ENCODE data around the gene CD248.
"Not testable (repeated sequence)": the region's sequence is repeated elsewhere in the genome, so short reads cannot be mapped to it uniquely, and the experiment has no call there.

The CD248 gene

DNA sequence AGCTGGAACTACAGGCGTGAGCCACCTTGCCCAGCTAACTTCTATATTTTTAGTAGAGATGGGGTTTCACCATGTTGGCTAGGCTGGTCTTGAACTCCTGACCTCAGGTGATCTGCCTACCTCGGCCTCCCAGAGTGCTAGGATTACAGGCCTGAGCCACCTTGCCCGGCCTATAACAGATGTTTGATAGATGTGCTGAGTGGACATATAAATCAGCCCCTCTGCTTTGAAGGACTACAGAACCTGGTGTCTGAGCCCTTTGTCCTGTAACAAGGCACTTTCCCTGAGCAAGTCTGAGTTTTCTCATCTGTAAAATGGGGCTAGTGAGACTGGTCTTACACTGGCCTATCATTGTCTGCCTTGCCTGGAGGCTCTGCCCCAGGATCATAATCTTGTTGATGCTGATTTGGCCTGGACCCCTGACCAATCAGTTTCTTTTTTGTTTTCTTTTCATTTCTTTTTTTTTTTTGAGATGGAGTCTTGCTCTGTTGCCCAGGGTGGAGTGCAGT is 12.4 kb upstream of the CD248 start:
- FAIRE-seq (no peak), DNase-seq (ENCODE audit: low spot score) (no peak)

DNA sequence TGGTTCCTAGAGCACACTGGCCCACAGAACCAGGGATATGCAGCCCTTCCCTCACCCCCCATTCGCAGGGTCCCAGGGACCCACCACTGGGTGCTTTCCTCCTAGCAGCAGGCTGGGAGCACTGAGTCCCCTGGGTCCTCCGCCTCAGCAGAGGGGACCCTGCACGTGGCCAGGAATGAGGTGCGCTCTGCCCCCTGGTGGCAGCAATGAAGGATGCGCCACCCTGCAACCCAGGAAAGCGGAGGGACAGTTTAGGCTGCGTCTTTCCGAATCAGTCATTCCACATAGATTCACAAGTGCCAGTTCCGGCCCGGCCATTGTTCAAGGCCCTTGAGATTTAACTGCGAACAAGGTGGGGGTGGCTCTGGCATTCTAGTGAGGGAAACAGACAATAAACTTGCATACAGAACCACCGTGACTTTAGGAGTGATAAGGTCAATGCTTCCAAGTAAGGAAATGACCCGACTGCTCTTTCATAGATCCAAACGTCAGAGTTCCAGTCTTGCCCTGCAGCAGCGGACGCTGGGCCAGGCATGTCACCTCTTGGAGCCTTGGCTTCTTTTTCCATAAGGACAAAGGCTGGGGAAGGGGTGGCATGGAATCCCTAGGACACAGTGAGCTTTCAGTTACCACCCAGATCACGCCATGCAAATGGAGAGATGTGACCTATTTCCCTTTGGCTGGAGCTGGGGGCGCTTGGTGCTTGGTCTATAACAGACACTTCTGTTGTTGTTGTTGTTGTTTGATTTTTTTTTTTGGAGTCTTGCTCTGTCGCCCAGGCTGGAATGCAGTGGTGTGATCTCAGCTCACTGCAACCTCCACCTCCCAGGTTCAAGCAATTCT is 11.7 kb upstream of the CD248 start:
- DNase-seq (ENCODE audit: low spot score) = peak; percentile 81
- FAIRE-seq = no peak

DNA sequence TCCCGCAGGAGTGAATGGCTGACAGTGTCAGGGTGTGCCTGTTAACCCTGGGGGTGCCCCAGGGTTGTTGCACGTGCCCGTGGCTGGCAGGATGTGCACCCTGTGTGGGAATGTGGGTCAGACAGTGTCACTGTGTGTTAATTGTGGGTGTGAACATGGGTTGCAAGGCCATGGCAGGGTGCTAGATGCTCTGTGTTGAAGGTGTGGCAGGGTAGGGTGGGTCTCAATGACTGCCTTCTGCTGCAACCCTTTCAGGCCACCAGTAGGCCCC is 11.1 kb upstream of the CD248 start:
- DNase-seq (ENCODE audit: low spot score) (no peak), FAIRE-seq (peak; percentile 96)

DNA sequence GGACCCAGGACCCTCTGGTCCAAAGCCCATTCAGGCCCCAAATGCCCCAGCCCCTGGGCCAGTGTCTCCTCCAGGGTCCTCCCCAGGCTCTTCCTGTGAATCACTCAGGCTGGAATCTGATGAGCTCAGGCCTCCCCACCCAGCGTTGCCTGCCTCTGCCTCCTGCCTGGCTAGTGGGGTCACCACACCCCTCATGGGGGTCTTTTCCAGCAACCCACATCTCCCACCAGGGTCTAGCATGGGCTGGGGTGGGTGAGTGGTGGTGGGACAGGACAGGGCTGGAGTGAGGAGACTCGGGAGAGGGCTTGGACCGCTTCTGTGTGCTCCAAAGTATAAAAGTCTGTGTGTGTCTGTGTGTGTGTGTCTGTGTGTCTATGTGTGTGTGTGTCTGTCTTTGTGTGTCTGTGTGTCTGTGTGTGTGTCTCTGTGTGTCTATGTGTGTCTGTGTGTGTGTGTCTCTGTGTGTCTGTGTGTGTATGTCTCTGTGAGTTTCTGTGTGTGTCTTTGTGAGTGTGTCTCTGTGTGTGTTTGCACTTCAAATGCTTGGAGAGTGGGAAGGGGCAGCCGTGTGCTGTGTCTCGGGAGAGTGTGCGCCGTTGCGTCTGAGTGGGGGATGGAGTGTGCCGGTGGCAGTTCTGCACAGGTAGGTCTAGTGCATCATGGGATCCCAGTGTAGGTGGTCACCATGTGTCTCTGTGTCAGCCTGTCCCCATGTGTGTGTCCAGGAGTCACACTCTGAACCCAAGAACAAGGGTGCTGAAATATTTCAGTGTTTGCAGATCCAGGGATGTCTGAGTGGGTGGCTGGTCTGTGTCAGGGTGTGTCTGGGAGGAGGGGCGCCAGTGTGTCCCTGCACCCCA is 10.6 kb upstream of the CD248 start:
- FAIRE-seq = peak; percentile 88

GRCh38 chr11:66326261-66327111 is 9.6 kb upstream of the CD248 start:
- FAIRE-seq = peak; percentile 40

More for the DNA sequence above, 10.6 kb upstream of the CD248 start:
- peak; percentile 61 for DNase-seq (ENCODE audit: low spot score)

DNA sequence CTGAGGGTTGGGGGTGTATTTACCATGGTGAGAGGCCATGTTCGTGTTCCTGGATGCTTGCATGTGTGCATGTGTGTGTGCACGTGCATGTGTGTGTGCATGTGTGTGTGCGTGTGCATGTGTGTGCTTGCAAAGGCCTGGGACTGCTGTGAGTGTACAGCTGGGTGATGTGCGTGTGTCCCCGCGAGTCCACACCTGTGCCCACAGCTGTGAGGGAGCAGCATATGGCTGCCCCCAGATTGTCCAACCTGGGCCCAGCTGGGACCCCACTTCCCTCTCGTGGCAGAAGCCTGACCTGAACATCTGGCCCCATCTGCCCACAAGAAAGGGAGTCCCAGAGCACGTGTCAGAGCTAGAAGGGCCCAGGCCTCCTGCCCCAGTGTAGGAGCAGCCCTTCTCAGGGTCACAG is 8.4 kb upstream of the CD248 start:
- DNase-seq (ENCODE audit: low spot score) (no peak), FAIRE-seq (no peak)

More at GRCh38 chr11:66326261-66327111, 9.6 kb upstream of the CD248 start:
- peak; percentile 74 for DNase-seq (ENCODE audit: low spot score)

- FAIRE-seq (peak; percentile 81), DNase-seq (ENCODE audit: low spot score) (peak; percentile 37)
Measured at GRCh38 chr11:66324664-66325063, 7.8 kb upstream of the CD248 start.

DNA sequence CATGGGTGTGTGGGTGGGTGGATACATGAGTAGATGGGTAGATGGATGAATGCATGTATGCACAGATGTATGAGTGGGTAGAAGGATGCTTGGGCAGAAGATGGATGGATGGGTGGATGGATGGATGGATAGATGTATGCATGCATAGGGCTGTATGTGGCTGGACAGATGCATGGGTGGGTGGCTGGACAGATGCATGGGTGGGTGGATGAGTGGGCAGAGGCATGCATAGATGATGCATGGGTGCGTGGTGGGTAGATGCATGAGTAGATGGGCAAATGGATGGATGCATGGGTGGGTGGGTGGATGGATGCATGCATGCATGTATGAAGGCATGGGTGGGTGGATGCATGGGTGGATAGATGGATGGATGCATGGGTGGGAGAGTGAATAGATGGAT is 6.8 kb upstream of the CD248 start:
- FAIRE-seq = peak; percentile 81
- no peak for DNase-seq (ENCODE audit: low spot score)

GRCh38 chr11:66322732-66323427 is 6.0 kb upstream of the CD248 start:
- FAIRE-seq (no peak), DNase-seq (ENCODE audit: low spot score) (no peak)

GRCh38 chr11:66321606-66322005 is 4.8 kb upstream of the CD248 start:
- DNase-seq (ENCODE audit: low spot score) (no peak), FAIRE-seq (no peak)

DNA sequence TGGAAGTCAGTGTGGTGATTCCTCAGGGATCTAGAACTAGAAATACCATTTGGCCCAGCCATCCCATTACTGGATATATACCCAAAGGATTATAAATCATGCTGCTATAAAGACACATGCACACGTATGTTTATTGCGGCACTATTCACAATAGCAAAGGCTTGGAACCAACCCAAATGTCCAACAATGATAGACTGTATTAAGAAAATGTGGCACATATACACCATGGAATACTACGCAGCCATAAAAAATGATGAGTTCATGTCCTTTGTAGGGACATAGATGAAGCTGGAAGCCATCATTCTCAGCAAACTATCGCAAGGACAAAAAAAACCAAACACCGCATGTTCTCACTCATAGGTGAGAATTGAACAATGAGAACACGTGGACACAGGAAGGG is 3.9 kb upstream of the CD248 start:
- FAIRE-seq; DNase-seq (ENCODE audit: low spot score): not testable (repeated sequence)

DNA sequence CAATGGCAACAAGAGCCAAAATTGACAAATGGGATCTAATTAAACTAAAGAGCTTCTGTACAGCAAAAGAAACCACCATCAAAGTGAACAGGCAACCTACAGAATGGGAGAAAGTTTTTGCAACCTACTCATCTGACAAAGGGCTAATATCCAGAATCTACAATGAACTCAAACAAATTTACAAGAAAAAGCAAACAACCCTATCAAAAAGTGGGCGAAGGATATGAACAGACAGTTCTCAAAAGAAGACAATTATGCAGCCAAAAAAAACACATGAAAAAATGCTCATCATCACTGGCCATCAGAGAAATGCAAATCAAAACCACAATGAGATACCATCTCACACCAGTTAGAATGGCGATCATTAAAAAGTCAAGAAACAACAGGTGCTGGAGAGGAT is 3.4 kb upstream of the CD248 start:
- FAIRE-seq; DNase-seq (ENCODE audit: low spot score): not testable (repeated sequence)

- no peak for DNase-seq (ENCODE audit: low spot score)
- FAIRE-seq = no peak
Measured at GRCh38 chr11:66318600-66318970, 1.7 kb upstream of the CD248 start.

DNA sequence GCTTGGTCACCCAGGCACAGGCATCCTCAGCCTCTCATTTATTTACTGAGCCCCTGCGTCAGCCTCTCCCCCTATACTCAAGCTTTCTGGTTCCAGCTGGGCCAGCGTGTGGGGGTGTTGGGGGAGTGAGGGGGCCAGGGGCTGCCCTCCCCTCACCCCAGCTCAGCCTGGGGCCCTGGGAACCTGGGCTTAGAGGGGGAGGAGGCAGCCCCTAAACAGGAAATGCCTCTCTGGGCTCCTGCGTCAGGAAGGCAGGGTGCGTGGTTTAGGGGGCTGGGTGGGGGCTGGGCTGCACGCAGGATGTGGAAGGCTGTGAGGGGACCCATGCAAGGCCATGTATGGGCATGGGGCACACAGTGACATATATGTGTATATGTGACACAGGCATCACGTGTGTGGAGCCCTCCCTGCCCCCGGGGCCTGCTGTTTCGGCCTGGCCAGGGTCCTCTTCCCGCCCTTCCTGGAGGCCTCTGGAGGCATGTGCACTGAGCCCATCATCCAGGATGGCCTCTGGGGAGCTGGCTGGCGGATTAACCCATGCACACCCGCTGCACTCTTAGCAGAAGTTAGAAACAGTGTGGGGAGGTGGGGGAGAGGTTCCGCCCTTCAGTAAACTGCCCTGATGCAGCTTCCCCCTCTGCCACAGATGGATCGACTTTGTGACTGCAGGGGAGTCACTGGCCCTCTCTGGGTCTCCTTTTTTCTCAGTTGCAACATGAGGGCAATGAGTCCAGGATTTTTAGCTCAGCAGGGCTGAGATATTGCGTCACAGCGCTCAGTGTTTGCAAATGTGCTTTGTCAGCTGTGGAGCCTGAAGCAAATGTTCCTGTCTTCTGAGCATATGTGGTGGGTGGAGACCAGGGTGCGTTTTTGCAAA is 1.1 kb upstream of the CD248 start:
- DNase-seq (ENCODE audit: low spot score) = no peak
- FAIRE-seq = no peak

DNA sequence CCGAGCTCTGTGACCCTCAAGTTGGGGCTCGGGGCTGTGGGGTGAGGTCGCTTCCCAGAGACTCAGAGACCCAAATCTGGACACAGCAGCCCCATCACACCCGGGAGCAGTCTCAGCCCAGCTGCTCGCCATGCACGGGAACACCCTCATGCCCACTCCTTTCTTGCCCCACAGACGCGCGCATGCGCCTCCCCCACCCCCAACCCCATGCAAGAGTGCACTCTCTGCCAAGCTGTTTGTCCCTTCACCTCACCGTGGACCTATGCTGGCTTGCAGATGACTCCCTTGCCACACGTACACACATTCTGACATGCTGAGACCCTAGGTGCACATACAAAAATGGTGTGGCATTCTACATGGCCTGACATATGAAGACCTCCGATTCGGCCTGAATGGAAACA is 478 bp upstream of the CD248 start:
- DNase-seq (ENCODE audit: low spot score) (no peak), FAIRE-seq (no peak)

- FAIRE-seq (no peak), DNase-seq (ENCODE audit: low spot score) (no peak)
Measured at GRCh38 chr11:66315921-66316811, 678 bp downstream of the CD248 start.

DNA sequence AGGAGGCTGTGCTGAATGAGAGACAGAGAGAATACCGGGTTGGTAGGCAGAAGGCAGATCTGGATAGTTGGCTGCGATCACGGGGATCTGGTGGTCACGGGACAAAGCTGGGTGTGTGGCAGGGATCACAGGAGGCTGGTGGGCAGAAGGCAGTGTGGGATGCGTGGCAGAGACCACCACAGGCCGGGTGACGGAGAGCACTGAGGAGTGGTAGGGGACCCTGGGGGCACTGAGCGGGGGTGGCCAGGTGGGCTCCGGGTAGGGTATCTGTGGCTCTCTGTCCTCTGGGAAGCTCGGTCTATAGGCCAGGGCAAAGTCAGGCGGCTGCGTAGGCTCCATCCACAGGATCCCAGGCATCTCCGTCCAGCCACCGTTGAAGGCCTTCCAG is 1.4 kb downstream of the CD248 start:
- DNase-seq (ENCODE audit: low spot score) (no peak), FAIRE-seq (no peak)

GRCh38 chr11:66314561-66315497 is 2.0 kb downstream of the CD248 start:
- no peak for DNase-seq (ENCODE audit: low spot score)
- FAIRE-seq = no peak
